Loucy (cell line): ENCODE data around the gene GATA5.

Source experiments
- H2AFZ ChIP-seq: fragments of 200-600 bp; sonication (generic); 2 replicates; pipeline ENCODE4 v1.6.0; 2016; ENCODE audit warnings: antibody characterized with exemption, mild to moderate bottlenecking, low read length, moderate library complexity
- H3F3A ChIP-seq: fragments of 200-600 bp; 2 replicates; pipeline ENCODE4 v1.6.0; 2016; ENCODE audit warnings: antibody characterized with exemption, low read depth, mild to moderate bottlenecking
- H3K27me3 ChIP-seq: fragments of 200-600 bp; sonication (generic); 2 replicates; pipeline ENCODE4 v1.6.1; 2014; ENCODE audit warnings: low read length, mild to moderate bottlenecking; ENCODE audit not compliant: insufficient read depth, poor library complexity, severe bottlenecking
- H3K36me3 ChIP-seq: fragments of 200-600 bp; sonication (generic); 2 replicates; pipeline ENCODE4 v1.6.1; 2016; ENCODE audit warnings: low read length; ENCODE audit not compliant: insufficient read depth
- H3K4me1 ChIP-seq: fragments of 200-600 bp; sonication (generic); 2 replicates; pipeline ENCODE4 v1.5.1; 2014; ENCODE audit warnings: low read length, mild to moderate bottlenecking; ENCODE audit not compliant: insufficient read depth, poor library complexity, severe bottlenecking
- H3K4me2 ChIP-seq: fragments of 200-600 bp; sonication (generic); 2 replicates; pipeline ENCODE4 v1.6.0; 2014; ENCODE audit warnings: antibody characterized with exemption, low read length, low read depth, mild to moderate bottlenecking; ENCODE audit not compliant: poor library complexity, severe bottlenecking
- H3K4me3 ChIP-seq: fragments of 200-600 bp; sonication (generic); 2 replicates; pipeline ENCODE4 v1.5.1; 2014; ENCODE audit warnings: low read length, mild to moderate bottlenecking, mixed read lengths; ENCODE audit not compliant: poor library complexity, severe bottlenecking
- H3K79me2 ChIP-seq: fragments of 200-600 bp; sonication (generic); 2 replicates; pipeline ENCODE4 v1.6.1; 2014; ENCODE audit warnings: low read length; ENCODE audit not compliant: insufficient read depth
- H3K9ac ChIP-seq: fragments of 200-600 bp; sonication (generic); 2 replicates; pipeline ENCODE4 v1.6.0; 2014; ENCODE audit warnings: mild to moderate bottlenecking, low read depth, low read length, moderate library complexity; ENCODE audit not compliant: poor library complexity, severe bottlenecking
- H3K9me2 ChIP-seq: fragments of 200-600 bp; sonication (generic); replicated peaks from 2 replicates; pipeline ENCODE4 v1.6.1; 2016; ENCODE audit warnings: low read depth, low read length, mixed read lengths
- H3K9me3 ChIP-seq: fragments of 200-600 bp; sonication (generic); 2 replicates; pipeline ENCODE4 v1.6.1; 2014; ENCODE audit warnings: mild to moderate bottlenecking, antibody characterized with exemption, low read length, low read depth; ENCODE audit not compliant: insufficient read depth
- H4K20me1 ChIP-seq: fragments of 200-600 bp; sonication (generic); 2 replicates; pipeline ENCODE4 v1.6.0; 2014; ENCODE audit warnings: antibody characterized with exemption, low read length, mild to moderate bottlenecking; ENCODE audit not compliant: insufficient read depth, poor library complexity, severe bottlenecking
- CTCF ChIP-seq: fragments of 200-600 bp; sonication (generic); conservative IDR thresholded peaks from 2 replicates; pipeline ENCODE4 v1.5.1; 2014; ENCODE audit warnings: mild to moderate bottlenecking, antibody characterized with exemption, low read length
- EZH2phosphoT487 ChIP-seq: fragments of 200-600 bp; IDR thresholded peaks from 2 replicates; pipeline ENCODE4 v1.6.1; 2018; ENCODE audit warnings: antibody characterized with exemption, mild to moderate bottlenecking, moderate library complexity, borderline replicate concordance

The GATA5 gene

GRCh38 chr20:62487118-62487517, 11.3 kb upstream of the GATA5 start:
- no peaks in the 10 kb centered on the region for H3K9me3 ChIP-seq
- no peaks in the 10 kb centered on the region for H3K9me2 ChIP-seq
- H3K79me2 ChIP-seq, result no peaks in the 10 kb centered on the region
- H3F3A ChIP-seq, result no peaks in the 10 kb centered on the region
- H3K27me3 ChIP-seq, result no peaks in the 10 kb centered on the region
- H2AFZ ChIP-seq, result no peak overlapping the region
- no peaks in the 10 kb centered on the region for H3K4me1 ChIP-seq
- H4K20me1 ChIP-seq, result no peaks in the 10 kb centered on the region
- no peaks in the 10 kb centered on the region for H3K36me3 ChIP-seq
- TF ChIP-seq CTCF, result no peak
- no peak for TF ChIP-seq EZH2phosphoT487
- no peak overlapping the region for H3K4me3 ChIP-seq
- no peak overlapping the region for H3K4me2 ChIP-seq
- H3K9ac ChIP-seq, result no peak overlapping the region

GRCh38 chr20:62486484-62486883, 10.7 kb upstream of the GATA5 start:
- H3K4me3 ChIP-seq, result no peak overlapping the region
- no peak overlapping the region for H2AFZ ChIP-seq
- no peaks in the 10 kb centered on the region for H3K9me2 ChIP-seq
- TF ChIP-seq EZH2phosphoT487 (no peak), CTCF (no peak)
- no peaks in the 10 kb centered on the region for H4K20me1 ChIP-seq
- H3K79me2 ChIP-seq, result no peaks in the 10 kb centered on the region
- H3K9ac ChIP-seq, result no peak overlapping the region
- no peaks in the 10 kb centered on the region for H3K4me1 ChIP-seq
- H3K27me3 ChIP-seq, result no peaks in the 10 kb centered on the region
- no peaks in the 10 kb centered on the region for H3K9me3 ChIP-seq
- no peak overlapping the region for H3K4me2 ChIP-seq
- H3F3A ChIP-seq, result no peaks in the 10 kb centered on the region
- no peaks in the 10 kb centered on the region for H3K36me3 ChIP-seq

- no peaks in the 10 kb centered on the region for H3K9me3 ChIP-seq
- H3K4me1 ChIP-seq, result no peaks in the 10 kb centered on the region
- no peak overlapping the region for H3K9ac ChIP-seq
- TF ChIP-seq EZH2phosphoT487 (no peak), CTCF (no peak)
- no peaks in the 10 kb centered on the region for H3K27me3 ChIP-seq
- H2AFZ ChIP-seq, result no peak overlapping the region
- no peak overlapping the region for H3K4me3 ChIP-seq
- H3K36me3 ChIP-seq, result no peaks in the 10 kb centered on the region
- no peaks in the 10 kb centered on the region for H3K9me2 ChIP-seq
- no peaks in the 10 kb centered on the region for H3K79me2 ChIP-seq
- no peak overlapping the region for H3K4me2 ChIP-seq
- H4K20me1 ChIP-seq, result no peaks in the 10 kb centered on the region
- no peaks in the 10 kb centered on the region for H3F3A ChIP-seq
Observed at GRCh38 chr20:62485701-62486089, 9.9 kb upstream of the GATA5 start.
